ENCODE results near the gene ABCC3.

GRCh38 chr17:50637829-50638605, 3.3 kb downstream of the ABCC3 start:
- TF ChIP-seq CTCF (conservative IDR thresholded peaks at IDR 0.05) (no peak), ZFX (IDR thresholded peaks at IDR 0.05) (no peak)
